ENCODE measurements around the gene PSMA2. TPM values are rescaled to one million over a fixed set of nuclear protein-coding genes. Genes with fewer than 3 reads are reported as not detected.

PSMA2 gene
- 187 and 194 TPM in 2 replicates for total RNA-seq

DNA sequence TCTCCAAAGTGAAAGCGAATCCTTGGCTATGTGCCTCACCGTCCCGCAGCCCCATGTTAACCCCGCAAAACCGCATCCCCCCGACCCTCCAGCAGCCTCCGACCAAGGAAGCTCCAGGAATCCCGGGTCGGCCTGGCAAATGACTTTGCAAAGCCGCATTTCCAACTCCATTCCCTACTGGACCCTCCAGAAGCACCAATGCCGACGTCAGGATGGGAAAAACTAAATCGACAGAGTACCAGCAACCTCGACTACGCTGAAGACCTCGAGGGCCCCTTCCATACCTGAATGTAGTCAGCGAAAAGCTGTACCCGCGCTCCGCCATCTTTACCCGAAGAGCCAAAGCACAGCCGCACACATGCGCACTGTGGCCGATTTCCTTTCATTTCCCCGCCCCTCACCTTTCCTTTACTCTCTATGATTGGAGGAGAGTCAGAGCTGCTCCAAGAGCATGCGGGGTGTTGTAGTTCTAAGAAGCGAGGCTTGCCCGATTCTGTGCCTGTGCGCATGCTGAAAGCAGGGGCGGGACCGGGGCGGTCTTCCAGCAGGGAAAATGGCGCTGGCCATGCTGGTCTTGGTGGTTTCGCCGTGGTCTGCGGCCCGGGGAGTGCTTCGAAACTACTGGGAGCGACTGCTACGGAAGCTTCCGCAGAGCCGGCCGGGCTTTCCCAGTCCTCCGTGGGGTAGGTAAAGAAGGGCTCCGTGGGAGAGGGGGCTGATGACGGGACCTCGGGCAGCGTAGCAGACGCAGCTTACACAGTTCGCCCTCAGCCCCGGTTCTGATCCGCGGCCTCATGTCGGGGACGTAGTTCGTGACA, at the start of gene PSMA2, which contains the start of gene MRPL32:
TSS of gene PSMA2 (minus strand) at position 341 of the 818 bp plus-strand sequence. CDS start at position 325, 16 bp downstream.
TSS of gene MRPL32 (plus strand) at position 543 of the 818 bp plus-strand sequence. CDS start at position 554, 11 bp downstream.
- Mint-ChIP-seq H3K27ac (peak within 1 kb of the TSS; percentile 91), H3K4me1 (ENCODE audit: low read depth) (peaks cover 69% of the 10 kb centered on the region), H3K36me3 (ENCODE audit: low read depth) (peaks cover 33% of the 10 kb centered on the region), H3K27me3 (ENCODE audit: insufficient read depth) (no peaks in the 10 kb centered on the region), H3K9me3 (no peaks in the 10 kb centered on the region), H3K4me3 (peak within 1 kb of the TSS; percentile 99)
- peak; percentile 97 for DNase-seq (ENCODE audit: low spot score)
- intact Hi-C loops (cut with micrococcal nuclease), result loop anchor here (1.0 to 10.0 kb wide), 10 partner anchors 20 to 1533 kb away; partner anchors contain the start of genes C7orf25, COA1, STK17A and UBE2D4

DNA sequence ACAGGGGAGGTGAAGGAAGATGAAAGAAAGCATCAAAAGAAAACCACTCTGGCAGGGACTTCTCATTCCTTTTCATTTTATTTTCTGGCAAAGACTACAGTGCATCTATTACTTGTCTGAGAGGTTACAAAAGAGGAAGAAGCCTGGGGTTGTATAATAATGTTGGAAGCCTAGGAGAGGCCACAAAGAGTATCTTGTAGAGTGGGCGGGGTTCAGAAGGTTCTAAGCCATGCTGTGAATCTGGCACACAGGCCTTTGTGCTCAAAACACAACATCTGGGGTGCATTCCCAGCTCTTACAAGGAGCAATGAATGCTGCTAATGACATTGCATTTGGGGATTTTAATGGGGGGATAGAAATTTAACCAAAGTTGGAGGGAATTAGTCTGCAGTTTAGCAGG, 49.6 kb upstream of the PSMA2 start:
- intact Hi-C loops (cut with micrococcal nuclease), result no loop called here
- Mint-ChIP-seq H3K27me3 (ENCODE audit: insufficient read depth) (peaks cover 2% of the 10 kb centered on the region), H3K4me1 (ENCODE audit: low read depth) (no peaks in the 10 kb centered on the region), H3K36me3 (ENCODE audit: low read depth) (no peaks in the 10 kb centered on the region), H3K27ac (no peak overlapping the region), H3K4me3 (no peak overlapping the region), H3K9me3 (peaks cover 8% of the 10 kb centered on the region)
- DNase-seq (ENCODE audit: low spot score), result no peak

DNA sequence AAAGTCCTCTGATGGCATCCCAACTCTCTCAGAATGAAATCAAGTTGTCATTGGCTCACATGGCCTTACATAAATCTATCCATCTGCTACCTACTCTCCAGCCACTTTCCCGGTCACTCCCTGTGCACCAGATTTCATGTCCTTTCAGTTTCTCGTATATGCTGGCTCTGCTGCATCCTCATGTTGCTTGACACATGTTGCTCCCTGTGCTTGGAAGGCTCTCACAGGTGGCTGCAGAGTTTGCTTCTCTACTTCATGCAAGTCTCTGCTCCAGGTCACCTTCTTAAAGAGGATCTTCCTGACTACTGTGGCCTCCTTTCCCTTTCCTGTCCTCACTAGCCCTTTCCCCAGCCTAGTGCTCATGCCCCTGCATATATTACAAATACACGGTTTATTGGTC, 48.5 kb upstream of the PSMA2 start:
- intact Hi-C loops (cut with micrococcal nuclease), result no loop called here
- no peak overlapping the region for H3K27ac Mint-ChIP-seq

DNA sequence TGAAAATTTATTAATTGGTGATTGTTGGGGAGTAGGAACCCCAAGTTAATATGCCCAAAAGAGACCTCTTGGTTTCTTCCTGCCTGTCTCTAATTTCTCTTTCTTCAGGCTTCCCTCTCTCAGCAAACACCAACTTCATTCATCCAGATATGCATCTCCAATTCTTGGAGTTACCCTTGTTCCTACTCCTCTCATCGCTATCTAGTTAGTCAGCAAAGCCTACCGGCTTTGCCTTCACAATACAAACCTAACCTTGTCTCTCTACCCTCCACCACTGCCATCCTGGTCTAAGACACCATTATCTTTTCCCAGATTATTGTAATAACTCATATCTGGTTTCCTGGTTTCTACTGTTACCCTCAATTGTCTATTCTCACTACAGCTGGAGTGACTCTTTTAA, 48.1 kb upstream of the PSMA2 start:
- H3K9me3 Mint-ChIP-seq, result peaks cover 7% of the 10 kb centered on the region
- no peak for DNase-seq (ENCODE audit: low spot score)
- H3K36me3 Mint-ChIP-seq (ENCODE audit: low read depth), result no peaks in the 10 kb centered on the region
- H3K4me1 Mint-ChIP-seq (ENCODE audit: low read depth), result no peaks in the 10 kb centered on the region
- no peak overlapping the region for H3K4me3 Mint-ChIP-seq
- intact Hi-C loops (cut with micrococcal nuclease), result no loop called here
- H3K27me3 Mint-ChIP-seq (ENCODE audit: insufficient read depth), result peaks cover 2% of the 10 kb centered on the region
- H3K27ac Mint-ChIP-seq, result no peak overlapping the region

More for the DNA sequence above, 48.5 kb upstream of the PSMA2 start:
- Mint-ChIP-seq H3K9me3 (peaks cover 4% of the 10 kb centered on the region), H3K4me3 (no peak overlapping the region), H3K36me3 (ENCODE audit: low read depth) (no peaks in the 10 kb centered on the region), H3K4me1 (ENCODE audit: low read depth) (no peaks in the 10 kb centered on the region), H3K27me3 (ENCODE audit: insufficient read depth) (peaks cover 2% of the 10 kb centered on the region)
- no peak for DNase-seq (ENCODE audit: low spot score)

DNA sequence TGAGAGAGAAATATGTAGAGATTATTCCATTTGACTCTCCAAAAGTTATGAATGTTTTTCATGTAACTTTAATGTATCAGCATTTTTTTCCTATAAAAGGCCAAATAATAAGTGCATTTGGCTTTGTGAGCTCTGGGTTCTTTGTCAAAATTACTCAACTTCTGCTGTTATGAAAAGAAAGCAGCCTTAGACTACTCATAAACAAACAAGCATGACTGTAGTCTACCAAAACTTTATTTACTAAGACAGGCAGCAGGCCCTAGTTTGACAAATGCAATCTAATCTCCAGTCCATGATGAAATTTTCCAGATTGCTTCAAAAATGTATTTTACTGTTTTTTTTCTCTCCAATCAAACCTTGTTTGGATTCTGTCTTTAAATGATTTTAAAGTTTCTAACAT, 46.5 kb upstream of the PSMA2 start:
- peaks cover 5% of the 10 kb centered on the region for H3K9me3 Mint-ChIP-seq

DNA sequence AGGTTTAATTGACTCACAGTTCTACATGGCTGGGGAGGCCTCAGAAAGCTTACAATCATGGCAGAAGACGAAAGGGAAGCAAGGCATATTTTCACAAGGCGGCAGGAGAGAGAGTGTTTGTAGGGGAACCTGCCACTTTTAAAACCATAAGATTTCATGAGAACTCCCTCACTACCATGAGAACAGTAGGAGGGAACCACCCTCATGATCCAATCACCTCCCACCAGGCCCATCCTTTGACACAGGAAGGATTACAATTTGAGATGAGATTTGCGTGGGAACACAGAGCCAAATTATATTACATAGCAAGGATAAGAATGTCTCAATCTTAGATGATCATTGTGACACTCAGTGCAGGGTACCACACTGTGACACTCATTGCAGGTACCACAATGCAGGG, 44.4 kb upstream of the PSMA2 start:
- no peaks in the 10 kb centered on the region for H3K4me1 Mint-ChIP-seq (ENCODE audit: low read depth)
- peaks cover 2% of the 10 kb centered on the region for H3K27me3 Mint-ChIP-seq (ENCODE audit: insufficient read depth)
- intact Hi-C loops (cut with micrococcal nuclease), result no loop called here
- DNase-seq (ENCODE audit: low spot score), result no peak
- H3K9me3 Mint-ChIP-seq, result peaks cover 5% of the 10 kb centered on the region
- no peak overlapping the region for H3K4me3 Mint-ChIP-seq
- H3K27ac Mint-ChIP-seq, result no peak overlapping the region
- peaks cover 1% of the 10 kb centered on the region for H3K36me3 Mint-ChIP-seq (ENCODE audit: low read depth)

More for the DNA sequence above, 46.5 kb upstream of the PSMA2 start:
- H3K27me3 Mint-ChIP-seq (ENCODE audit: insufficient read depth), result peaks cover 2% of the 10 kb centered on the region
- H3K36me3 Mint-ChIP-seq (ENCODE audit: low read depth), result peaks cover 1% of the 10 kb centered on the region
- no peak overlapping the region for H3K27ac Mint-ChIP-seq
- no peak overlapping the region for H3K4me3 Mint-ChIP-seq
- no peaks in the 10 kb centered on the region for H3K4me1 Mint-ChIP-seq (ENCODE audit: low read depth)
- DNase-seq (ENCODE audit: low spot score), result no peak
- intact Hi-C loops (cut with micrococcal nuclease), result no loop called here

DNA sequence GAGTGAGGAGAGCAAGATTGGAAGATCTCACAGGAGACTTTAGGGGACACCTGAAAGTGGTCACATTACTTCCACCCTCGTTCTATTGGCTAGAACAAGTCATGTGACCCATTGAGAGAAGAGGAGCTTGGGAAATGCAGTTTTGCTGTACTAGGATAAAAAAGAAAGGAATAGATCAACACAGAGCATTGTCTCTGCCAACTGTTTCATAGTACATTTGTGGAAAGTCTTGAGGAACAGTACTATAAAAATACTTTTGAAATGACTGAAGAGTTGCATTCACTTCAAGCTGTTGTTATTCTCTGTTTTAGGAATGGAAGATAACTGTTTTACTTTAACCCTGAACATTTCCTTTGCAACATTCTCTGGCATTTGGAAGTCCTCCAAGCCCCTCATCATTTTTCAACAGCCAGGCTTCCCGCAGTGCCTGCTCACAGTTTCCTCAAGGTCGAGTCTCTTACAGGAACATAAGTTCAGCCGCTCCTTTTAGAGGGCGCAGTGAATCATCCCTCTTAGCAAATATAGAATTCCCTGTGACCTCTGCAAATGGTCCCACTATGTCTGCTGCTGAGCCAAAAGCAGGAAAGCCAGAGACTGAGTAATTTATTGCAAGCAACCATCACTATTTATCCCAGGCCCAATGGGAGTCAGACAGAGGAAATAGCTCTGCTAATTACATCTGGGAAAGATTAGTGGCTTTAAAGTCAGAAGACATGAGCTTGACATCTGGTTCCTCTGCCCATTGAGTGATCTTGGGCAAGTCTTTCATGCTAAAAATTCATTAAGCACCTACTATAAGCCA, 40.9 kb upstream of the PSMA2 start:
- peaks cover 5% of the 10 kb centered on the region for H3K9me3 Mint-ChIP-seq
- H3K36me3 Mint-ChIP-seq (ENCODE audit: low read depth), result peaks cover 1% of the 10 kb centered on the region
- no peak overlapping the region for H3K27ac Mint-ChIP-seq
- no peaks in the 10 kb centered on the region for H3K27me3 Mint-ChIP-seq (ENCODE audit: insufficient read depth)
- no peak for DNase-seq (ENCODE audit: low spot score)
- no peaks in the 10 kb centered on the region for H3K4me1 Mint-ChIP-seq (ENCODE audit: low read depth)
- H3K4me3 Mint-ChIP-seq, result no peak overlapping the region
- intact Hi-C loops (cut with micrococcal nuclease), result no loop called here

DNA sequence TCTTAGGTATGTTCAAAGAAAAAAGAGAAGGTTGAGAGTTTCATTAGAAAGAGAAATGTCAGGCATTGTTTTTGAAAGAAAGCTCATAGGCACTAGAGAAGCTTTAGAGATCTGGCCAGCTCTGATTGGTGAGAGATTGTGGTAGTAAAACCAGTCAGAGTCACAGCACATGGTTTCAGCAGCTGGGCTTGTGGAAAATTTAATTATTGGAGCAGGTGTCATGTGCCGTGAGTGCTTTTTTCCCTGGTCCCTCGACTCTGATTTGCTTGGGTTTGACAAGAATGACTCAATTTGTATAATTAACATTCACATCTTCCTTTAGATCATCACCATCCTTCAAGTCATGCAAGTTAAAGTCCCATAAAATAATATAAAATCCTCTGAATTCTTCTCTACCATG, 35.4 kb upstream of the PSMA2 start:
- no peaks in the 10 kb centered on the region for H3K36me3 Mint-ChIP-seq (ENCODE audit: low read depth)
- H3K4me1 Mint-ChIP-seq (ENCODE audit: low read depth), result peaks cover 12% of the 10 kb centered on the region
- DNase-seq (ENCODE audit: low spot score), result no peak
- H3K27ac Mint-ChIP-seq, result no peak overlapping the region
- H3K9me3 Mint-ChIP-seq, result no peaks in the 10 kb centered on the region
- H3K4me3 Mint-ChIP-seq, result no peak overlapping the region
- no peaks in the 10 kb centered on the region for H3K27me3 Mint-ChIP-seq (ENCODE audit: insufficient read depth)
- intact Hi-C loops (cut with micrococcal nuclease), result no loop called here

DNA sequence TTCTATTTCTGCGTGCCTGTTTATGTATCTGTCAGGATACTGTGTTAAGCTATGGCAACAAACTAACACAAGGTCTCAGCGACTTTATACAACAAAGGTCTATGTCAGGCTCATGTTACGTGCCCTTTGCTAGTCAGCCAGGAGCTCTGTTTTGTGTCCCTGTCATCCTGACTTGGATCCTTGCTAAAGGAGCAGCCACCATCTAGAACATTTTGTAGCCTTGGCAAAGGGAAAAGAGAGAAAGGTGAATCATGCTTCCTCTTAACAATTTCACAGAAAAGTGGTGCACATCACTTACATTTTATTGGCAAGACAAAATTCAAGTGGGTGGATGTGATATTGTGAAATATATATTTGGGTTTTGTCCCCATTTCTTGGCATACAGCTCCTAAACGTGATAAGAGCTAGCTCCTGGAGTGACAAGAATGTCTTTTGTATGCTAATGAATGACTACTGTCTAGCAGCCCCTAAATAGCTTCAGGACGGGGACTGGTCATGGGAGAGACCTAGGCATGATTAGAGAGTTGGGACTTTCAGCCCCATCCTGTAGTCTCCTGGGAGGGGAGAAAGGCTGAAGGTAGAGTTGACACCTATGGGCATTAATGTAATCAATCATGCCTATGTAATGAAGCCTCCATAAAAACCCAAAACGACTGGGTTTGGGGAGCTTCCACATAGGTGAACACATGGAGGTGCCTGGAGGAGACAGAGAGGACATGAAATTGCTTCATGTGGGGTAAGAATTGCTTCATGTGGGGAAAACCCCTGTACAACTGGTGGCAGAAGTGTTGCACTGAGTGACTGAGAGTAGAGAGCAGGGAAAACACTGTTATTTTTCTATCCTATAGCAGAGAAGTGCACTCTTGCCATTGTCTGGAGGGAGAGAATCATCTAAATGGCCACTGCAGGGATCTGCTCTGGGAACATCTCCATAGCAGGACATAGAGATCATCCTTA, 33.2 kb upstream of the PSMA2 start:
- no peak for DNase-seq (ENCODE audit: low spot score)
- H3K4me1 Mint-ChIP-seq (ENCODE audit: low read depth), result peaks cover 12% of the 10 kb centered on the region
- no peak overlapping the region for H3K4me3 Mint-ChIP-seq
- H3K27me3 Mint-ChIP-seq (ENCODE audit: insufficient read depth), result no peaks in the 10 kb centered on the region
- no peaks in the 10 kb centered on the region for H3K36me3 Mint-ChIP-seq (ENCODE audit: low read depth)
- no peaks in the 10 kb centered on the region for H3K9me3 Mint-ChIP-seq
- intact Hi-C loops (cut with micrococcal nuclease), result loop anchor here (2.0 to 5.0 kb wide), 2 partner anchors 24 to 112 kb away; no protein-coding TSS in a partner anchor
- H3K27ac Mint-ChIP-seq, result peak overlapping the region; percentile 16

DNA sequence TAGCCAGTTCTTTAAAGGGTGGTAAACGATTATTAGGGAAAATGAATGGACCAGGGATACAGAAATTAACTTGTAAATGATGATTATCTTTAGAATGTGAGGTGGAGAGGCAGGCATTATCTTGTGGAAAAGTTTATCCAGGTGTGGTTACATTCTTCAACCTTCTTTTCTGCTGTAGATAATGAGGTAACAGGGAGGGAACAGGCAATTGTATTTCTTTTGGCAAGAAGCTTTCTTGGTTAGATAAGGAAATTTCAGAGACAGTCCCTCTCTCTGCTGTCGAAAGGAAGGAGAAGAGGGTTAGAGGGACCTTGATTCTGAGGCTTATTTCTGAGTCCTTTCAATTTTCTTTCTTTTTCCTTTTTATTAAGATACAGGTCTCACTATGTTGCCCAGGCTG, 32.3 kb upstream of the PSMA2 start:
- H3K36me3 Mint-ChIP-seq (ENCODE audit: low read depth), result no peaks in the 10 kb centered on the region
- H3K4me3 Mint-ChIP-seq, result no peak overlapping the region
- no peaks in the 10 kb centered on the region for H3K27me3 Mint-ChIP-seq (ENCODE audit: insufficient read depth)
- H3K9me3 Mint-ChIP-seq, result no peaks in the 10 kb centered on the region
- DNase-seq (ENCODE audit: low spot score), result no peak
- intact Hi-C loops (cut with micrococcal nuclease), result loop anchor here (2.0 to 5.0 kb wide), 2 partner anchors 23 to 113 kb away; no protein-coding TSS in a partner anchor
- peaks cover 12% of the 10 kb centered on the region for H3K4me1 Mint-ChIP-seq (ENCODE audit: low read depth)
- H3K27ac Mint-ChIP-seq, result no peak overlapping the region

DNA sequence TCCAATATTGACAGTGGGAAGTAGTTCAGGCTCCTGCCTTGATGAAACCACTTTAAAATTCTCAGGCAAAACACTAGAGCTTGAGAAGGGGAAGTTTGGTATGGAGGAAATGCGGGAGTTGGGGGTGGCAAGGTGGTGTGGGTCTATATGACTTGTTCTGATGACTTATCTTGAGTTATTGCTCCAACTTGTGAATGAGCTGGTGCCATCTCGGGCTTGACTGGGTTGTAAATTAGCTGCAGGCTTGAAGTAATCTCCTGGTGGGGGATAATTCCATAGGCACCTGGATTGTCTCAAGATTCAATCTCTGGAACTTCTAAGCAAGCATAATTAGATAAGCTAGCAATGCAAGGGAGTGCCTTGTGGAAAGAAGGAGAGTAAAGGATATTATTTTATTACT, 29.2 kb upstream of the PSMA2 start:
- no peaks in the 10 kb centered on the region for H3K36me3 Mint-ChIP-seq (ENCODE audit: low read depth)
- peaks cover 12% of the 10 kb centered on the region for H3K4me1 Mint-ChIP-seq (ENCODE audit: low read depth)
- H3K9me3 Mint-ChIP-seq, result peaks cover 12% of the 10 kb centered on the region
- H3K27me3 Mint-ChIP-seq (ENCODE audit: insufficient read depth), result no peaks in the 10 kb centered on the region
- intact Hi-C loops (cut with micrococcal nuclease), result loop anchor here (5.0 kb wide), 1 partner anchor 116 kb away; no protein-coding TSS in a partner anchor
- H3K4me3 Mint-ChIP-seq, result no peak overlapping the region
- DNase-seq (ENCODE audit: low spot score), result no peak
- H3K27ac Mint-ChIP-seq, result no peak overlapping the region

DNA sequence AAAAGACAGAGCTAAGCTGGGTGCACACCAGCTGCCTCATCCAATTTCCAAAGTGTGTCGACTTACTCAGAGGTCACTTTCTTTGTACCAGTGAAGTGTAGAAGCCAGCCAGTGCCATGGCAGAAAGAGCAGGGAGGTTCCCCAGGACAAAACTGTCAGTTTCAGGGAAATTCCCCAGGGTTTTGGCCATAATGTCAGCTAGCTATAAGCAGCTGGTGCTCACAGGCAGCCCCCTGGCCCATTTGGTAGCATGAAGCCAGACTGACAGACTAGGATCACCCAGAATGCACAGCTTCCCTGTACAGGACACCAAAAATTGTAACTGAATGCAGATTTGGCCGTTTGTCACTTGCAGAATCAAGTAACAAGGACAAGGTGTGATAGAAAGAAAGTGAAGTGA, 28.8 kb upstream of the PSMA2 start:
- peaks cover 13% of the 10 kb centered on the region for H3K9me3 Mint-ChIP-seq
- no peaks in the 10 kb centered on the region for H3K36me3 Mint-ChIP-seq (ENCODE audit: low read depth)
- H3K4me3 Mint-ChIP-seq, result no peak overlapping the region
- H3K27ac Mint-ChIP-seq, result no peak overlapping the region
- no peaks in the 10 kb centered on the region for H3K27me3 Mint-ChIP-seq (ENCODE audit: insufficient read depth)
- H3K4me1 Mint-ChIP-seq (ENCODE audit: low read depth), result peaks cover 12% of the 10 kb centered on the region
- no peak for DNase-seq (ENCODE audit: low spot score)
- intact Hi-C loops (cut with micrococcal nuclease), result loop anchor here (5.0 kb wide), 1 partner anchor 117 kb away; no protein-coding TSS in a partner anchor
